Thyroid gland (tissue), 4 donors: ENCODE results near the gene RAB15. TPM values are rescaled to one million over a fixed set of nuclear protein-coding genes. Genes with fewer than 3 reads are reported as not detected.
A peak's percentile ranks its signal among the peaks of the same experiment; 100 is the strongest.

ENCODE experiments used
- DNase-seq, 2 donors: peaks; one replicate each; pipeline ENCODE4 v3.0.0-alpha.2; 2019
- H3K27ac ChIP-seq, 3 donors: fragments of 200-600 bp; sonication (generic); 1 replicate in 2 of 3; 2 replicates in 1 of 3; pipeline ENCODE4 v1.5.1; 2016 to 2019; ENCODE audit warnings: mild to moderate bottlenecking in 1 of 3, moderate library complexity in 1 of 3
- H3K27me3 ChIP-seq: fragments of 200-600 bp; sonication (generic); one replicate; pipeline ENCODE4 v1.5.1; 2019
- H3K36me3 ChIP-seq, 2 donors: fragments of 200-600 bp; sonication (generic); one replicate each; pipeline ENCODE4 v1.5.1; 2016 to 2019
- H3K4me1 ChIP-seq, 2 donors: fragments of 200-600 bp; sonication (generic); one replicate each; pipeline ENCODE4 v1.5.1; 2017 to 2019
- H3K4me3 ChIP-seq, 3 donors: fragments of 200-600 bp; sonication (generic); replicated peaks in 1 of 3; 1 replicate in 2 of 3; 2 replicates in 1 of 3; pipeline ENCODE4 v1.5.1; 2016; ENCODE audit warnings: mild to moderate bottlenecking in 1 of 3
- H3K9me3 ChIP-seq: fragments of 200-600 bp; sonication (generic); one replicate; pipeline ENCODE4 v1.5.1; 2017
- POLR2A ChIP-seq, 2 donors: fragments of 450-650 bp; IDR thresholded peaks; one replicate each; pipeline ENCODE4 v1.6.1; 2017; ENCODE audit warnings: antibody characterized with exemption in 2 of 2, mild to moderate bottlenecking in 2 of 2, moderate library complexity in 1 of 2
- WGBS, 2 donors: methylation state at CpG; one replicate each; pipeline ENCODE4 v1.1.5; 2017; 5-methylcytosine and 5-hydroxymethylcytosine counted together
- intact Hi-C: fragments of 100-400 bp; cut with DNase I; formaldehyde crosslinking; loops from one replicate; pipeline ENCODE4 v1.15.1; 2023
- total RNA-seq, 4 donors: library from RNA; depleted of rRNA; stranded (reverse); fragments of >200 nt; gene quantifications; one replicate each; pipeline ENCODE4 v1.2.3, GENCODE V29; 2016
- TF ChIP-seq, protein P1 (sequence below), 6 experiments: fragments of 200-600 bp in 3 of 6; fragments of 450-650 bp in 3 of 6; sonication (generic) in 3 of 6; IDR thresholded peaks; one replicate each; pipeline ENCODE4 v1.5.1; 2016 to 2019; ENCODE audit warnings: antibody characterized with exemption in 6 of 6, mild to moderate bottlenecking in 2 of 6, inconsistent platforms in 1 of 6, moderate library complexity in 1 of 6

RAB15 gene
- total RNA-seq, 4 donors from 2014 or later, result 6.0 to 12.7 (median 6.3) TPM

DNA sequence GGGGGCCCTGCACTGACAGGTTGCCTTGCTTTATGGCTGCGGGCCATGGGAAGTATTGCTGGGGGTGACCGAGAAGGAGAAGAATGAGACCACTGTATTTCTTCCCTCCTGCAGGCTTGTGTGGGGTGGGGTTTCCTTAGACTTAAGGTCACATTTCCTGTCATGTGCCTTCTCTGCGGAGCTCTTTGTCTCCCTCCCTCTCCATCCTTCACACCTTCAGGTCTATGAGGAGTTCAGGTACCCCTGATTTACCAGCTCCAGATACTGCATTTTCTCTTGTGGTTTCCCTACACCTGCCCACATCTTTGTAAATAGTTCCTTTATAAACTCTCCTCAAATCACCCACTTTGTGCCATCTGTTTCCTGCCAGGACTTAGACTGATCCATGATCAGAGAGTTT lies 18.2 kb upstream of the RAB15 start:
- H3K9me3 ChIP-seq, result no peaks in the 10 kb centered on the region
- H3K27ac ChIP-seq, result no peak overlapping the region
- 78 to 85% methylated on average over 3 of the region's 3 CpGs for WGBS, 2 donors
- TF ChIP-seq, protein P1, sequence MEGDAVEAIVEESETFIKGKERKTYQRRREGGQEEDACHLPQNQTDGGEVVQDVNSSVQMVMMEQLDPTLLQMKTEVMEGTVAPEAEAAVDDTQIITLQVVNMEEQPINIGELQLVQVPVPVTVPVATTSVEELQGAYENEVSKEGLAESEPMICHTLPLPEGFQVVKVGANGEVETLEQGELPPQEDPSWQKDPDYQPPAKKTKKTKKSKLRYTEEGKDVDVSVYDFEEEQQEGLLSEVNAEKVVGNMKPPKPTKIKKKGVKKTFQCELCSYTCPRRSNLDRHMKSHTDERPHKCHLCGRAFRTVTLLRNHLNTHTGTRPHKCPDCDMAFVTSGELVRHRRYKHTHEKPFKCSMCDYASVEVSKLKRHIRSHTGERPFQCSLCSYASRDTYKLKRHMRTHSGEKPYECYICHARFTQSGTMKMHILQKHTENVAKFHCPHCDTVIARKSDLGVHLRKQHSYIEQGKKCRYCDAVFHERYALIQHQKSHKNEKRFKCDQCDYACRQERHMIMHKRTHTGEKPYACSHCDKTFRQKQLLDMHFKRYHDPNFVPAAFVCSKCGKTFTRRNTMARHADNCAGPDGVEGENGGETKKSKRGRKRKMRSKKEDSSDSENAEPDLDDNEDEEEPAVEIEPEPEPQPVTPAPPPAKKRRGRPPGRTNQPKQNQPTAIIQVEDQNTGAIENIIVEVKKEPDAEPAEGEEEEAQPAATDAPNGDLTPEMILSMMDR (IDR thresholded peaks at IDR 0.05), result no peak
- TF ChIP-seq POLR2A (IDR thresholded peaks at IDR 0.05), result no peak
- peaks cover 9 to 18% of the 10 kb centered on the region in 2 donors for H3K4me1 ChIP-seq
- H3K36me3 ChIP-seq, result no peaks in the 10 kb centered on the region
- H3K27me3 ChIP-seq, result no peaks in the 10 kb centered on the region
- no peak for DNase-seq
- H3K4me3 ChIP-seq, result no peak overlapping the region
- intact Hi-C loops, result no loop called here

DNA sequence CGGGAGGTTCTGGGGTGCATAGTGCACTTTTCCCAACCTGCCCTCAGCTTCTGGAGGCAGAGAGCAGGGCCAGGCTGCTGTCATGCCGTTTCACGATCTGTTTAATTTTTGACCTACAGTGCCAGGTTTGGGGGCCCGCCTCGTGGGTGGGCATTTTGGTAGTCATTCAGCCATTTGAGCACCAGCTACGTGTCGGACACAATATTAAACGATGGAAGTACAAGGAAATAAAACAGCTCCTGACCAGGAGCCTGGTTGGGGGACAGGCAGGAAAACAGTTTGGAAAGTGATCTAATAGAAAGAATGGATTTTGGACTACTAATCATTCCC lies 15.3 kb upstream of the RAB15 start:
- no peak for DNase-seq
- Histone ChIP-seq H3K36me3 (no peaks in the 10 kb centered on the region), H3K4me3 (peak overlapping the region; percentile 62 to 82 (median 74)), H3K27me3 (no peaks in the 10 kb centered on the region), H3K27ac (peak overlapping the region; percentile 21 to 95 (median 95)), H3K4me1 (peaks cover 9 to 21% of the 10 kb centered on the region in 2 donors), H3K9me3 (no peaks in the 10 kb centered on the region)
- intact Hi-C loops, result loop anchor here (10.0 kb wide), 2 partner anchors 73 to 163 kb away; partner anchors contain the start of gene CHURC1
- TF ChIP-seq, protein P1 (IDR thresholded peaks at IDR 0.05), result no peak
- TF ChIP-seq POLR2A (IDR thresholded peaks at IDR 0.05), result no peak
- WGBS, 2 donors, result 0 to 1% methylated on average over 8 of the region's 8 CpGs

DNA sequence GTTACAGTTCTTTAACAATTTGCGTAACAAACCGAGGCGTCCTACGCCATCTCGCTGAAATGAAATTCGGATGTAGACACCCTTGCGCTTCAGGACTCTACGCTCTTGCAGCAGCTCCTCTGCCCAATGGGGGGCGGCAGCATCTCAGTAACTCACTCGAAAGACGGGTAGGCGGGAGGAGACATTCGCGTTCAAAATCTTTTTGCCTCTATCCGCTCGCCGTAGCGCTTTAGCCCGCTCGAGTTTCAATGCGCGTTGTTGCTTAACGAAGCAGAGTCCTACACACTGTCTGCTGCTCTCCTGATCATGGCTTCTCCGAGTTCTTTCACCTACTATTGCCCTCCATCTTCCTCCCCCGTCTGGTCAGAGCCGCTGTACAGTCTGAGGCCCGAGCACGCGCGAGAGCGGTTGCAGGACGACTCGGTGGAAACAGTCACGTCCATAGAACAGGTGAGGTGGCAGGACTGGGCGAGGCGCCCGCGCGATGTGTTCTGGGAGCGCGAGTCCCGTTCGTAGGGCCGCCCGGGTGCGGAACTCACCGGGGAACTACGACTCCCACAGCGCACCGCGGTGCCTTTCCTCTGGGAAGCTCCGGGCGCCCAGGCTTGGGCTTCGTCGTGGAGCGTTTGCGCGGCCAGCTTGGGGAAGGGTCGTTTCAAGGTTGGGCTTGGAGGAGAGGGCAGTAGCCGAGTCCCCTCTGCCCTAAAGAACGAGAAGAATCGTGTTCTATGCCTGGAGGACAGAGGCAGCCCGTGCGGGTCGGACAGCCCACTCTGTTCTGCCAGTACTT lies 14.7 kb upstream of the RAB15 start, which contains the start of gene FNTB:
TSS of gene FNTB (plus strand) at position 248 of the 790 bp plus-strand sequence. CDS start at position 307, 59 bp downstream.
- WGBS, 2 donors, result 1% methylated on average over 61 to 65 of the region's 65 CpGs
- Histone ChIP-seq H3K4me1 (peaks cover 9 to 21% of the 10 kb centered on the region in 2 donors), H3K4me3 (peak within 1 kb of the TSS; percentile 62 to 82 (median 74)), H3K27ac (peak within 1 kb of the TSS; percentile 62 to 95 (median 95)), H3K9me3 (no peaks in the 10 kb centered on the region), H3K27me3 (no peaks in the 10 kb centered on the region), H3K36me3 (no peaks in the 10 kb centered on the region)
- peak; percentile 96 to 98 for DNase-seq
- peak in 1 of 2 donors; percentile 63 for TF ChIP-seq POLR2A (IDR thresholded peaks at IDR 0.05)
- TF ChIP-seq, protein P1 (IDR thresholded peaks at IDR 0.05), result peak; percentile 47 to 75 (median 70)
- intact Hi-C loops, result loop anchor here (10.0 kb wide), 2 partner anchors 72 to 162 kb away; partner anchors contain the start of gene CHURC1

DNA sequence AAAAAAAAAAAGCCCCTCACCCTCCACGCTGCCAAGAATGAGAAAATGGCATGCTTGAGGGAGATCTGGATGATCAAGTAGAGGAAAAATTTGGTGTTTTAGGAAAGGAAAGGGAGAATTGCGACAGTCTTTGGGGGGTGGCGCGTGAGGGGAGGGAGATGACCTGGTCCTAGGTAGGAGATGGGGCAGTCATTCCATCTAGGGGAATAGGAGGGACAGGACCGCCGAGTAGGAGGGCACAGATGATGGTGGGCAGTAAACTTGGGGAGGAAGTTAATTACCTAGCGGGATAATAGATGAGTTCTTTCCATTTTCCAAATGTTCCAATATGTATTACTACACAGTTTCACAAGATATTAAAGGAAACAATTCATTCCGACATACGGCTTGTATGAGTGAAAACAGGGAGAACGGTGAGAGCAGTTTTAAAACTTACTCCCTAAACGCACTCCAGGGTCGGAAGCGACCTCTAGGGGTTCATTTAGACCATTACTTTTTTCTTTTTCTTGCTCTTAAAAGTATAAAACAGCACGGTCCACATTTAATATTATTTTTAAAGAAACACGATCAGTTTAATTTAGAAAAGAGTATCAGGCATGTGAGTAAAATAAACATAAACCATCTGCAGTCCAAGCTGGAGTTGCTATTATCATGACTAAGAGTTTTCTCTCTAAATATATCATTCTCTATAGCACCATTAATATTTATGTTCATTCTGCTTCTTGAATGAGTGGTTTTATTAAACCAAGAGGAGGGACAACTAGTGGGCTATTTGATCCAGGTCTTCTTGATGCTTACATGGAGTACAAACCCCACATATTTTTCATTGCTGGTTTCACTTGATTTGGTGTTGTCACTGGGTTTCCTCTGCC lies 11.5 kb upstream of the RAB15 start:
- DNase-seq, result peak; percentile 35 to 47
- no peak overlapping the region for H3K4me3 ChIP-seq

More for the DNA sequence above, 11.5 kb upstream of the RAB15 start:
- no peak for TF ChIP-seq POLR2A (IDR thresholded peaks at IDR 0.05)
- TF ChIP-seq, protein P1 (IDR thresholded peaks at IDR 0.05), result peak; percentile 25 to 72 (median 62)
- H3K4me1 ChIP-seq, result peaks cover 9 to 21% of the 10 kb centered on the region in 2 donors
- H3K9me3 ChIP-seq, result no peaks in the 10 kb centered on the region
- WGBS, 2 donors, result 2 to 4% methylated on average over 15 of the region's 15 CpGs
- H3K27me3 ChIP-seq, result no peaks in the 10 kb centered on the region
- intact Hi-C loops, result loop anchor here (10.0 kb wide), 2 partner anchors 69 to 159 kb away; partner anchors contain the start of gene CHURC1
- no peaks in the 10 kb centered on the region for H3K36me3 ChIP-seq
- H3K27ac ChIP-seq, result no peak overlapping the region
